Measurements from ENCODE around the gene TRHDE. TPM values are rescaled to one million over a fixed set of nuclear protein-coding genes. Genes with fewer than 3 reads are reported as not detected.

The TRHDE gene
- total RNA-seq, 1 experiment from 2014 or later: 5.5 TPM

DNA sequence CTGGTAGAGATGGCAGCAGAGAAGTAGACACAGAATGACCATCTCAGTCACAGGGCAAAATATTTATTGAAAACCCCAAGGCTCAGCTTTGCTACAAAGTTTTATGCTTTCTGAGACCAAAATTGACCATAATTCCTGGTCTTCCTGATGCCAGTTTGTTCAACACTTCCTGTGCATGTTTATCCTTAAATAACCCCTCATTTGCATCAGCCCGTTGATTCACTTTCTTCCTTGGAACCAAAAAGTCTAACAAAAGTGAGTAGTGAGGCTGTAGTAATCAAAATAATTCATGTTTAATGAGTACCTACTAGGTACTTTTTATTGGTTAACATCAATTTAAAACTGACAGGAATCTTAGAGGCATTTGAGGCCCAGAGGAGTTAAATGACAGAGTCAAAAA lies 51.7 kb downstream of the TRHDE start (continued):
- TF ChIP-seq, protein P1, sequence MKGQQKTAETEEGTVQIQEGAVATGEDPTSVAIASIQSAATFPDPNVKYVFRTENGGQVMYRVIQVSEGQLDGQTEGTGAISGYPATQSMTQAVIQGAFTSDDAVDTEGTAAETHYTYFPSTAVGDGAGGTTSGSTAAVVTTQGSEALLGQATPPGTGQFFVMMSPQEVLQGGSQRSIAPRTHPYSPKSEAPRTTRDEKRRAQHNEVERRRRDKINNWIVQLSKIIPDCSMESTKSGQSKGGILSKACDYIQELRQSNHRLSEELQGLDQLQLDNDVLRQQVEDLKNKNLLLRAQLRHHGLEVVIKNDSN (CRISPR knock-in tag; IDR thresholded peaks at IDR 0.05): no peak
- TF ChIP-seq ESRRA (CRISPR knock-in tag; IDR thresholded peaks at IDR 0.05; ENCODE audit: borderline replicate concordance): no peak
- TF ChIP-seq, protein P2, sequence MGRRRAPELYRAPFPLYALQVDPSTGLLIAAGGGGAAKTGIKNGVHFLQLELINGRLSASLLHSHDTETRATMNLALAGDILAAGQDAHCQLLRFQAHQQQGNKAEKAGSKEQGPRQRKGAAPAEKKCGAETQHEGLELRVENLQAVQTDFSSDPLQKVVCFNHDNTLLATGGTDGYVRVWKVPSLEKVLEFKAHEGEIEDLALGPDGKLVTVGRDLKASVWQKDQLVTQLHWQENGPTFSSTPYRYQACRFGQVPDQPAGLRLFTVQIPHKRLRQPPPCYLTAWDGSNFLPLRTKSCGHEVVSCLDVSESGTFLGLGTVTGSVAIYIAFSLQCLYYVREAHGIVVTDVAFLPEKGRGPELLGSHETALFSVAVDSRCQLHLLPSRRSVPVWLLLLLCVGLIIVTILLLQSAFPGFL (CRISPR knock-in tag; IDR thresholded peaks at IDR 0.05; ENCODE audit: borderline replicate concordance): no peak
- TF ChIP-seq SMAD4 (CRISPR knock-in tag; IDR thresholded peaks at IDR 0.05): no peak
- TF ChIP-seq, protein P3, sequence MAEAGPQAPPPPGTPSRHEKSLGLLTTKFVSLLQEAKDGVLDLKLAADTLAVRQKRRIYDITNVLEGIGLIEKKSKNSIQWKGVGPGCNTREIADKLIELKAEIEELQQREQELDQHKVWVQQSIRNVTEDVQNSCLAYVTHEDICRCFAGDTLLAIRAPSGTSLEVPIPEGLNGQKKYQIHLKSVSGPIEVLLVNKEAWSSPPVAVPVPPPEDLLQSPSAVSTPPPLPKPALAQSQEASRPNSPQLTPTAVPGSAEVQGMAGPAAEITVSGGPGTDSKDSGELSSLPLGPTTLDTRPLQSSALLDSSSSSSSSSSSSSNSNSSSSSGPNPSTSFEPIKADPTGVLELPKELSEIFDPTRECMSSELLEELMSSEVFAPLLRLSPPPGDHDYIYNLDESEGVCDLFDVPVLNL (CRISPR knock-in tag; IDR thresholded peaks at IDR 0.05; ENCODE audit: borderline replicate concordance, low read depth): no peak
- no peak for TF ChIP-seq SP1 (CRISPR knock-in tag; conservative IDR thresholded peaks at IDR 0.05)
- TF ChIP-seq, protein P4, sequence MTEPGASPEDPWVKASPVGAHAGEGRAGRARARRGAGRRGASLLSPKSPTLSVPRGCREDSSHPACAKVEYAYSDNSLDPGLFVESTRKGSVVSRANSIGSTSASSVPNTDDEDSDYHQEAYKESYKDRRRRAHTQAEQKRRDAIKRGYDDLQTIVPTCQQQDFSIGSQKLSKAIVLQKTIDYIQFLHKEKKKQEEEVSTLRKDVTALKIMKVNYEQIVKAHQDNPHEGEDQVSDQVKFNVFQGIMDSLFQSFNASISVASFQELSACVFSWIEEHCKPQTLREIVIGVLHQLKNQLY (CRISPR knock-in tag; IDR thresholded peaks at IDR 0.05): no peak
- TF ChIP-seq ZNF423 (CRISPR knock-in tag; IDR thresholded peaks at IDR 0.05): no peak

DNA sequence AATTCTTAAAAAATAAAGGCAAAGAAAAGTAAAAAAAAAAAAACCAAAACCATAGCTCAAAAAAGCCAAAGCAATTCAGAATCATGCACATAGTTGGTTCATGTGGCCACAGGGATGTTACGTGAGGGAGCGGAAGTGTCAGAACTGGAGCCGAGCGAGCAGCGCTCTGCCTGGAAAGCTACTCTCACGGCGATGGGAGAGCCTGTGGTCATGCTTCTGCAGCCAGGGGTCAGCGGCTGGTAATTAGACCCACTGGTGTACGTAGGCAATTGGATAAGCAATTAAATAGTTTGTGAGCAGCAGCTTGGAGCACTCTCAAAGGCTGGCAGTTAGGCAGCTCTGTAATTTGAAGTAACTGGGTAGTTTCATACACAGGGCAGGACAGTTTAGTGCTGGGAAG lies 58.1 kb downstream of the TRHDE start:
- Mint-ChIP-seq H3K4me3 (no peak overlapping the region), H3K9me3 (no peaks in the 10 kb centered on the region; the same call in 1 of the 2 replicates), H3K36me3 (no peaks in the 10 kb centered on the region), H3K4me1 (peaks cover 9% of the 10 kb centered on the region), H3K27me3 (ENCODE audit: low read depth) (no peaks in the 10 kb centered on the region), H3K27ac (no peak overlapping the region; the same call in 1 of the 2 replicates)
- peak; percentile 21 for DNase-seq (ENCODE audit: low spot score)
- ATAC-seq: peak; percentile 88
- ChIA-PET CTCF (interaction anchor here (0.6 to 1.9 kb wide), 5 partner anchors 16 to 392 kb away, joined by 3 to 6 read pairs (median 3); partner anchors contain the start of gene TPH2), POLR2A (no interaction called here)
- TF ChIP-seq ZNF232 (CRISPR knock-in tag; IDR thresholded peaks at IDR 0.05) (no peak), GTF2I (CRISPR knock-in tag; conservative IDR thresholded peaks at IDR 0.05) (no peak), RORB (CRISPR knock-in tag; IDR thresholded peaks at IDR 0.05) (no peak), ZNF121 (CRISPR knock-in tag; IDR thresholded peaks at IDR 0.05) (no peak), ZNF263 (CRISPR knock-in tag; IDR thresholded peaks at IDR 0.05; ENCODE audit: low read depth) (no peak), SMAD4 (CRISPR knock-in tag; IDR thresholded peaks at IDR 0.05) (no peak)
- TF ChIP-seq, protein P5, sequence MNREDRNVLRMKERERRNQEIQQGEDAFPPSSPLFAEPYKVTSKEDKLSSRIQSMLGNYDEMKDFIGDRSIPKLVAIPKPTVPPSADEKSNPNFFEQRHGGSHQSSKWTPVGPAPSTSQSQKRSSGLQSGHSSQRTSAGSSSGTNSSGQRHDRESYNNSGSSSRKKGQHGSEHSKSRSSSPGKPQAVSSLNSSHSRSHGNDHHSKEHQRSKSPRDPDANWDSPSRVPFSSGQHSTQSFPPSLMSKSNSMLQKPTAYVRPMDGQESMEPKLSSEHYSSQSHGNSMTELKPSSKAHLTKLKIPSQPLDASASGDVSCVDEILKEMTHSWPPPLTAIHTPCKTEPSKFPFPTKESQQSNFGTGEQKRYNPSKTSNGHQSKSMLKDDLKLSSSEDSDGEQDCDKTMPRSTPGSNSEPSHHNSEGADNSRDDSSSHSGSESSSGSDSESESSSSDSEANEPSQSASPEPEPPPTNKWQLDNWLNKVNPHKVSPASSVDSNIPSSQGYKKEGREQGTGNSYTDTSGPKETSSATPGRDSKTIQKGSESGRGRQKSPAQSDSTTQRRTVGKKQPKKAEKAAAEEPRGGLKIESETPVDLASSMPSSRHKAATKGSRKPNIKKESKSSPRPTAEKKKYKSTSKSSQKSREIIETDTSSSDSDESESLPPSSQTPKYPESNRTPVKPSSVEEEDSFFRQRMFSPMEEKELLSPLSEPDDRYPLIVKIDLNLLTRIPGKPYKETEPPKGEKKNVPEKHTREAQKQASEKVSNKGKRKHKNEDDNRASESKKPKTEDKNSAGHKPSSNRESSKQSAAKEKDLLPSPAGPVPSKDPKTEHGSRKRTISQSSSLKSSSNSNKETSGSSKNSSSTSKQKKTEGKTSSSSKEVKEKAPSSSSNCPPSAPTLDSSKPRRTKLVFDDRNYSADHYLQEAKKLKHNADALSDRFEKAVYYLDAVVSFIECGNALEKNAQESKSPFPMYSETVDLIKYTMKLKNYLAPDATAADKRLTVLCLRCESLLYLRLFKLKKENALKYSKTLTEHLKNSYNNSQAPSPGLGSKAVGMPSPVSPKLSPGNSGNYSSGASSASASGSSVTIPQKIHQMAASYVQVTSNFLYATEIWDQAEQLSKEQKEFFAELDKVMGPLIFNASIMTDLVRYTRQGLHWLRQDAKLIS (CRISPR knock-in tag; IDR thresholded peaks at IDR 0.05; ENCODE audit: borderline replicate concordance): no peak
- TF ChIP-seq, protein P6, sequence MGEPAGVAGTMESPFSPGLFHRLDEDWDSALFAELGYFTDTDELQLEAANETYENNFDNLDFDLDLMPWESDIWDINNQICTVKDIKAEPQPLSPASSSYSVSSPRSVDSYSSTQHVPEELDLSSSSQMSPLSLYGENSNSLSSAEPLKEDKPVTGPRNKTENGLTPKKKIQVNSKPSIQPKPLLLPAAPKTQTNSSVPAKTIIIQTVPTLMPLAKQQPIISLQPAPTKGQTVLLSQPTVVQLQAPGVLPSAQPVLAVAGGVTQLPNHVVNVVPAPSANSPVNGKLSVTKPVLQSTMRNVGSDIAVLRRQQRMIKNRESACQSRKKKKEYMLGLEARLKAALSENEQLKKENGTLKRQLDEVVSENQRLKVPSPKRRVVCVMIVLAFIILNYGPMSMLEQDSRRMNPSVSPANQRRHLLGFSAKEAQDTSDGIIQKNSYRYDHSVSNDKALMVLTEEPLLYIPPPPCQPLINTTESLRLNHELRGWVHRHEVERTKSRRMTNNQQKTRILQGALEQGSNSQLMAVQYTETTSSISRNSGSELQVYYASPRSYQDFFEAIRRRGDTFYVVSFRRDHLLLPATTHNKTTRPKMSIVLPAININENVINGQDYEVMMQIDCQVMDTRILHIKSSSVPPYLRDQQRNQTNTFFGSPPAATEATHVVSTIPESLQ (CRISPR knock-in tag; IDR thresholded peaks at IDR 0.05): no peak
- TF ChIP-seq, protein P7, sequence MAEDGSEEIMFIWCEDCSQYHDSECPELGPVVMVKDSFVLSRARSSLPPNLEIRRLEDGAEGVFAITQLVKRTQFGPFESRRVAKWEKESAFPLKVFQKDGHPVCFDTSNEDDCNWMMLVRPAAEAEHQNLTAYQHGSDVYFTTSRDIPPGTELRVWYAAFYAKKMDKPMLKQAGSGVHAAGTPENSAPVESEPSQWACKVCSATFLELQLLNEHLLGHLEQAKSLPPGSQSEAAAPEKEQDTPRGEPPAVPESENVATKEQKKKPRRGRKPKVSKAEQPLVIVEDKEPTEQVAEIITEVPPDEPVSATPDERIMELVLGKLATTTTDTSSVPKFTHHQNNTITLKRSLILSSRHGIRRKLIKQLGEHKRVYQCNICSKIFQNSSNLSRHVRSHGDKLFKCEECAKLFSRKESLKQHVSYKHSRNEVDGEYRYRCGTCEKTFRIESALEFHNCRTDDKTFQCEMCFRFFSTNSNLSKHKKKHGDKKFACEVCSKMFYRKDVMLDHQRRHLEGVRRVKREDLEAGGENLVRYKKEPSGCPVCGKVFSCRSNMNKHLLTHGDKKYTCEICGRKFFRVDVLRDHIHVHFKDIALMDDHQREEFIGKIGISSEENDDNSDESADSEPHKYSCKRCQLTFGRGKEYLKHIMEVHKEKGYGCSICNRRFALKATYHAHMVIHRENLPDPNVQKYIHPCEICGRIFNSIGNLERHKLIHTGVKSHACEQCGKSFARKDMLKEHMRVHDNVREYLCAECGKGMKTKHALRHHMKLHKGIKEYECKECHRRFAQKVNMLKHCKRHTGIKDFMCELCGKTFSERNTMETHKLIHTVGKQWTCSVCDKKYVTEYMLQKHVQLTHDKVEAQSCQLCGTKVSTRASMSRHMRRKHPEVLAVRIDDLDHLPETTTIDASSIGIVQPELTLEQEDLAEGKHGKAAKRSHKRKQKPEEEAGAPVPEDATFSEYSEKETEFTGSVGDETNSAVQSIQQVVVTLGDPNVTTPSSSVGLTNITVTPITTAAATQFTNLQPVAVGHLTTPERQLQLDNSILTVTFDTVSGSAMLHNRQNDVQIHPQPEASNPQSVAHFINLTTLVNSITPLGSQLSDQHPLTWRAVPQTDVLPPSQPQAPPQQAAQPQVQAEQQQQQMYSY (CRISPR knock-in tag; IDR thresholded peaks at IDR 0.05): no peak
- TF ChIP-seq, protein P8, sequence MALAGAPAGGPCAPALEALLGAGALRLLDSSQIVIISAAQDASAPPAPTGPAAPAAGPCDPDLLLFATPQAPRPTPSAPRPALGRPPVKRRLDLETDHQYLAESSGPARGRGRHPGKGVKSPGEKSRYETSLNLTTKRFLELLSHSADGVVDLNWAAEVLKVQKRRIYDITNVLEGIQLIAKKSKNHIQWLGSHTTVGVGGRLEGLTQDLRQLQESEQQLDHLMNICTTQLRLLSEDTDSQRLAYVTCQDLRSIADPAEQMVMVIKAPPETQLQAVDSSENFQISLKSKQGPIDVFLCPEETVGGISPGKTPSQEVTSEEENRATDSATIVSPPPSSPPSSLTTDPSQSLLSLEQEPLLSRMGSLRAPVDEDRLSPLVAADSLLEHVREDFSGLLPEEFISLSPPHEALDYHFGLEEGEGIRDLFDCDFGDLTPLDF (CRISPR knock-in tag; IDR thresholded peaks at IDR 0.05): no peak
- TF ChIP-seq, protein P9, sequence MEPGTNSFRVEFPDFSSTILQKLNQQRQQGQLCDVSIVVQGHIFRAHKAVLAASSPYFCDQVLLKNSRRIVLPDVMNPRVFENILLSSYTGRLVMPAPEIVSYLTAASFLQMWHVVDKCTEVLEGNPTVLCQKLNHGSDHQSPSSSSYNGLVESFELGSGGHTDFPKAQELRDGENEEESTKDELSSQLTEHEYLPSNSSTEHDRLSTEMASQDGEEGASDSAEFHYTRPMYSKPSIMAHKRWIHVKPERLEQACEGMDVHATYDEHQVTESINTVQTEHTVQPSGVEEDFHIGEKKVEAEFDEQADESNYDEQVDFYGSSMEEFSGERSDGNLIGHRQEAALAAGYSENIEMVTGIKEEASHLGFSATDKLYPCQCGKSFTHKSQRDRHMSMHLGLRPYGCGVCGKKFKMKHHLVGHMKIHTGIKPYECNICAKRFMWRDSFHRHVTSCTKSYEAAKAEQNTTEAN (CRISPR knock-in tag; IDR thresholded peaks at IDR 0.05): no peak
